Parathyroid adenoma (tissue), 2 donors: Measurements from ENCODE around the gene CEP44.

Experiments
- H2AFZ ChIP-seq: fragments of 300-600 bp; sonication (generic); one replicate; pipeline ENCODE4 v1.7.0; 2017; ENCODE audit warnings: antibody characterized with exemption, mild to moderate bottlenecking
- H3K27ac ChIP-seq: fragments of 300-600 bp; sonication (generic); one replicate; pipeline ENCODE4 v1.7.0; 2017
- H3K27me3 ChIP-seq: fragments of 300-600 bp; sonication (generic); one replicate; pipeline ENCODE4 v1.7.0; 2017; ENCODE audit warnings: low read length; ENCODE audit not compliant: control insufficient read depth, insufficient read depth
- H3K36me3 ChIP-seq: fragments of 300-600 bp; sonication (generic); one replicate; pipeline ENCODE4 v1.7.0; 2017; ENCODE audit warnings: low read length; ENCODE audit not compliant: control insufficient read depth, insufficient read depth
- H3K4me1 ChIP-seq: fragments of 300-600 bp; sonication (generic); one replicate; pipeline ENCODE4 v1.7.0; 2017; ENCODE audit warnings: control low read depth
- H3K4me2 ChIP-seq: fragments of 300-600 bp; sonication (generic); one replicate; pipeline ENCODE4 v1.7.0; 2017; ENCODE audit warnings: low read length
- H3K4me3 ChIP-seq: fragments of 300-600 bp; sonication (generic); one replicate; pipeline ENCODE4 v1.7.0; 2017; ENCODE audit warnings: low read depth, low read length
- H3K79me2 ChIP-seq: fragments of 300-600 bp; sonication (generic); one replicate; pipeline ENCODE4 v1.7.0; 2017; ENCODE audit warnings: control low read depth
- H3K9ac ChIP-seq: fragments of 300-600 bp; sonication (generic); one replicate; pipeline ENCODE4 v1.7.0; 2017; ENCODE audit warnings: mild to moderate bottlenecking
- H3K9me3 ChIP-seq: fragments of 300-600 bp; sonication (generic); one replicate; pipeline ENCODE4 v1.7.0; 2017; ENCODE audit warnings: low read length; ENCODE audit not compliant: control insufficient read depth
- CTCF ChIP-seq: fragments of 300-600 bp; sonication (generic); IDR thresholded peaks from one replicate; pipeline ENCODE4 v1.7.0; 2017; ENCODE audit warnings: antibody characterized with exemption, mild to moderate bottlenecking
- donor health status: primary hyperparathyroidism.

CEP44 gene

GRCh38 chr4:174245714-174246113 lies 38.0 kb upstream of the CEP44 start:
- no peak for TF ChIP-seq CTCF
- no peaks in the 10 kb centered on the region for H3K9me3 ChIP-seq
- H2AFZ ChIP-seq: no peak overlapping the region
- no peak overlapping the region for H3K4me3 ChIP-seq
- no peaks in the 10 kb centered on the region for H3K36me3 ChIP-seq
- H3K79me2 ChIP-seq: no peaks in the 10 kb centered on the region
- no peak overlapping the region for H3K9ac ChIP-seq
- H3K27ac ChIP-seq: no peak overlapping the region
- peaks cover 2% of the 10 kb centered on the region for H3K4me1 ChIP-seq
- no peaks in the 10 kb centered on the region for H3K27me3 ChIP-seq
- no peak overlapping the region for H3K4me2 ChIP-seq

GRCh38 chr4:174248407-174248806 lies 35.3 kb upstream of the CEP44 start:
- no peak overlapping the region for H3K9ac ChIP-seq
- peaks cover 2% of the 10 kb centered on the region for H3K4me1 ChIP-seq
- no peak overlapping the region for H3K4me2 ChIP-seq
- no peak for TF ChIP-seq CTCF
- no peak overlapping the region for H3K27ac ChIP-seq
- no peaks in the 10 kb centered on the region for H3K9me3 ChIP-seq
- no peak overlapping the region for H2AFZ ChIP-seq
- H3K4me3 ChIP-seq: no peak overlapping the region
- no peaks in the 10 kb centered on the region for H3K79me2 ChIP-seq
- no peaks in the 10 kb centered on the region for H3K27me3 ChIP-seq
- H3K36me3 ChIP-seq: no peaks in the 10 kb centered on the region

GRCh38 chr4:174252412-174252811 lies 31.3 kb upstream of the CEP44 start:
- no peak overlapping the region for H3K4me3 ChIP-seq
- H3K4me2 ChIP-seq: no peak overlapping the region
- no peak overlapping the region for H3K27ac ChIP-seq
- no peaks in the 10 kb centered on the region for H3K9me3 ChIP-seq
- H3K4me1 ChIP-seq: peaks cover 2% of the 10 kb centered on the region
- H3K79me2 ChIP-seq: no peaks in the 10 kb centered on the region
- no peak overlapping the region for H2AFZ ChIP-seq
- no peak for TF ChIP-seq CTCF
- H3K9ac ChIP-seq: no peak overlapping the region
- no peaks in the 10 kb centered on the region for H3K27me3 ChIP-seq
- peaks cover 2% of the 10 kb centered on the region for H3K36me3 ChIP-seq

GRCh38 chr4:174254613-174255012 lies 29.1 kb upstream of the CEP44 start:
- no peaks in the 10 kb centered on the region for H3K9me3 ChIP-seq

More at GRCh38 chr4:174254613-174255012, 29.1 kb upstream of the CEP44 start:
- Histone ChIP-seq H3K36me3 (peaks cover 2% of the 10 kb centered on the region), H2AFZ (no peak overlapping the region), H3K4me3 (no peak overlapping the region), H3K27me3 (no peaks in the 10 kb centered on the region), H3K4me2 (no peak overlapping the region), H3K4me1 (no peaks in the 10 kb centered on the region), H3K27ac (no peak overlapping the region), H3K79me2 (no peaks in the 10 kb centered on the region), H3K9ac (no peak overlapping the region)
- no peak for TF ChIP-seq CTCF
